IMR-90 (cell line): ENCODE measurements around the gene TNS3.

Experiments used
- CEBPB ChIP-seq: IDR thresholded peaks from 2 replicates; pipeline ENCODE4 v1.6.1; 2012; ENCODE audit warnings: low read depth, low read length, improper control_type of control experiment
- CHD1 ChIP-seq: IDR thresholded peaks from 2 replicates; pipeline ENCODE4 v1.6.1; 2012; ENCODE audit warnings: low read depth, low read length, improper control_type of control experiment
- CTCF ChIP-seq: conservative IDR thresholded peaks from 2 replicates; pipeline ENCODE4 v1.5.1; 2012; ENCODE audit warnings: mild to moderate bottlenecking, low read depth, low read length, improper control_type of control experiment
- MAFK ChIP-seq: IDR thresholded peaks from 2 replicates; pipeline ENCODE4 v1.6.1; 2012; ENCODE audit warnings: low read depth, low read length, improper control_type of control experiment
- MAZ ChIP-seq: IDR thresholded peaks from 2 replicates; pipeline ENCODE4 v1.6.1; 2012; ENCODE audit warnings: low read depth, mild to moderate bottlenecking, low read length, improper control_type of control experiment, moderate library complexity, borderline replicate concordance
- MXI1 ChIP-seq: IDR thresholded peaks from 2 replicates; pipeline ENCODE4 v1.6.1; 2012; ENCODE audit warnings: low read depth, mild to moderate bottlenecking, low read length, moderate library complexity, borderline replicate concordance
- NFE2L2 ChIP-seq: fragments of 150-350 bp; IDR thresholded peaks from 2 replicates; pipeline ENCODE4 v1.6.1; 2016; ENCODE audit warnings: low read depth, mild to moderate bottlenecking, low read length
- POLR2A ChIP-seq: IDR thresholded peaks from 2 replicates; pipeline ENCODE4 v1.6.1; 2012; ENCODE audit warnings: mild to moderate bottlenecking, low read depth, low read length
- RAD21 ChIP-seq: IDR thresholded peaks from 2 replicates; pipeline ENCODE4 v1.6.1; 2012; ENCODE audit warnings: low read length, improper control_type of control experiment
- RCOR1 ChIP-seq: IDR thresholded peaks from 2 replicates; pipeline ENCODE4 v1.6.1; 2012; ENCODE audit warnings: mild to moderate bottlenecking, low read length, improper control_type of control experiment; ENCODE audit not compliant: insufficient replicate concordance
- RFX5 ChIP-seq: IDR thresholded peaks from 2 replicates; pipeline ENCODE4 v1.8.0; 2012; ENCODE audit warnings: low read depth, mild to moderate bottlenecking, low read length, moderate library complexity
- SMC3 ChIP-seq: fragments of 150-350 bp; IDR thresholded peaks from 2 replicates; pipeline ENCODE4 v1.6.1; 2016; ENCODE audit warnings: low read depth, mild to moderate bottlenecking, antibody characterized with exemption, low read length, moderate library complexity
- TF ChIP-seq, protein P1 (sequence below): fragments of 150-350 bp; IDR thresholded peaks from 2 replicates; pipeline ENCODE4 v1.6.1; 2017; ENCODE audit warnings: mild to moderate bottlenecking, antibody characterized with exemption, low read length, low read depth

DNA sequence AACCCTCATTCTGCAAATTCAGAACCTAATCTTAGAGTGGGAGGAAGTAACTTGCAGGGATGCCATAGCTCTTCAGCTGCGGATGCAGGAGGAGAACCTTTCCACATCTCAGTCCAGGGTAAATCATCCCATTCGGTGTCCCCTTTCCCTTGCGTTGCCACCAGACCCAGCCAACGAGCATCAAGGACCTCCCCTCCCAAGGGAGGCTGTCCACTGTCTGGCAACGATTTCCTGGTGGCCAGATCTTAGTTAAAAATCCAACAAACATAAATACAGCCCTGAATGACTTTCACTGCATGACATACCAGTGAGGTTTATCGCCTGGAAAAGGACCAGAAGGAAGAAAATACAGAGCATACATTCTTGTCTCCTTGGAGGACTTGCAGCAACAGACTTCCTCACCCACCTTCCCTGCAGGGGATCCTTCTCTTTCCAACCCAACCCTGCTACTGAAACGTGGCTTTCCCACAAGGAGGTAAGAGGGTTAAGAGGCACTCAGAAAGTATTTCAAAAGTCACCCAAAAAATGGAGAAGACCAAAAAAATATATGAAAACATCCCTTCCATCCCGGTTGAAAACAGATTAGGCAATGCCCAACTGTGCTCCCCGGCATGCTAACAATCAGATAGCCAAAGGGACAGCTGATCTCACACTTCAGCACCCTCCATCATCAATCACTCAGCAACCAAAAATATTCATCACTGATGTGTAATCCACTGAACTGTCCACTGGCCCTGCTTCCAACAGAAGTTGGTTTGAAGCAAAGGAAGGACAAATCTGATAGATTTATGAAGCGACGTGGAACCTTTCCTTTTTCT lies 206.6 kb downstream of the TNS3 start:
- TF ChIP-seq CTCF = no peak
- TF ChIP-seq, protein P1, sequence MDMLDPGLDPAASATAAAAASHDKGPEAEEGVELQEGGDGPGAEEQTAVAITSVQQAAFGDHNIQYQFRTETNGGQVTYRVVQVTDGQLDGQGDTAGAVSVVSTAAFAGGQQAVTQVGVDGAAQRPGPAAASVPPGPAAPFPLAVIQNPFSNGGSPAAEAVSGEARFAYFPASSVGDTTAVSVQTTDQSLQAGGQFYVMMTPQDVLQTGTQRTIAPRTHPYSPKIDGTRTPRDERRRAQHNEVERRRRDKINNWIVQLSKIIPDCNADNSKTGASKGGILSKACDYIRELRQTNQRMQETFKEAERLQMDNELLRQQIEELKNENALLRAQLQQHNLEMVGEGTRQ = no peak
- TF ChIP-seq CHD1 = no peak
- TF ChIP-seq RAD21 = no peak
- no peak for TF ChIP-seq POLR2A
- no peak for TF ChIP-seq SMC3
- no peak for TF ChIP-seq RCOR1
- TF ChIP-seq RFX5 = no peak
- TF ChIP-seq CEBPB = peak; percentile 47; the same call in 1 of the 2 replicates
- TF ChIP-seq MXI1 = no peak
- no peak for TF ChIP-seq MAFK
- no peak for TF ChIP-seq MAZ
- TF ChIP-seq NFE2L2 = no peak
